ENCODE measurements around the gene DNMT1.

The DNMT1 gene

DNA sequence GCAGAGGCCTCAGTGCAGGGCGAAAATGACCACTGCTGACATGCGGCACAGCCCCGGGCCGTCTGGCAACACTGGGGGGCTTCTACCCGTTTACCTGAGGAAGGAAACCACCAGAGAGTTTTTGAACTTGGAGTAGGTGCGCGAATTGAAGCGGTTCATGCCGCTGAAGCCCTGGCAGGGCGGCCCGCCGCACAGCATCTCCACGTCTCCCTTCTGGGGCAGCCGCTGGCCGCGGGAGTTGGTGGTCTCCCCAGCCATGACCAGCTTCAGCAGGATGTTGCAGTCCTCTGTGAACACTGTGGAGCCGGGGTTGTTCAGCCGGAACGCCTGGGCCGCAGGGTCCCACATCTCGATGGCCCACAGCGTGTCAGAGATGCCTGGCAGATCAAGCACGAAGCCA is 54.8 kb downstream of the DNMT1 start:
- Histone ChIP-seq H3K27me3 (ENCODE audit: insufficient read depth, low read length) (no peaks in the 10 kb centered on the region), H2AFZ (ENCODE audit: low read depth, low read length) (no peak overlapping the region), H3K4me1 (ENCODE audit: insufficient read depth, low read length) (no peaks in the 10 kb centered on the region), H3K4me3 (ENCODE audit: low read length) (no peak overlapping the region), H3K36me3 (ENCODE audit: insufficient read depth, low read length) (peaks cover 91% of the 10 kb centered on the region), H3K9me3 (ENCODE audit: low read length) (no peaks in the 10 kb centered on the region)

DNA sequence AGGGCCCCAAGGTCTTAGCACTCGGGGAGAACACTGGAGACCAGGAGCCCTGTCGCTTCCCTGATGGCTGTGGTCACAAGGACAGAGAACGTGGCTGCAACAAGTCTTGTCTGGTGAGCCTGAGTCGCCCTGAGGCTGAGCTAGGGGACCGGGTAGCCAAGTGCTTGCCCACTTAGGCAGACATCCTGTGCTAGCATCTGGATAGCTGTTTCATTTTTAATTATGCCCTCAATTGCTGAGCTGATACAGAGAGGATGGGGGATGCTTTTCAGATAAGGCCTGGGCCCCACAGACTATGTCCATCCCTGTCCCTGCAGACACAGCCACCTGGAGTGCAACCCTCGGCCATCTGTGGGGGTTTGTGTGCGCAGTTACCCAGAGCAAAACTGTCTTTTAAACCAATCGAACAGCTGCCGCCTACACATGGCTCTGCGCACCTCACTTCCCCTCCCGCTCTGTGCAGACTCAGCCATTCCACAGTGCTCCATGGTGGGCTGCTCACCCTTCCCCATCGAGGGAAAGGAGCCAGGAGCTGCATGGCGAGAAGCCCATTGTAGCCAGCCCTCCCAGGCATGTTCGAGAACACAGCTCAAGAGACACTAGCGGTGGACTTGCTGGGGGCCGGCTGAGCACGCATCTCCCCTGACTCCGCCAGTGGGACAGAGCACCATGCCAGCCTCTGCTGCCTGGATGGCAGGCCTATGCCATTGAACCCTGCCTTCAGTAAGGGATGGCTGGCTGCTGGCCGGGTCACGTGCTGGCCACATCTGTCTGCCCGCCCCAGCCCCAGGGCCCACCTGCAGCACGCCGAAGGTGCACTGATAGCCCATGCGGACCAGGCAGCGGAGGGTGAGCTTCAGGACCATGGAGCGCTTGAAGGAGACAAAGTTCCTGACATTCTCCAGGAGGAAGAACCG is 55.6 kb downstream of the DNMT1 start:
- Histone ChIP-seq H3K36me3 (ENCODE audit: insufficient read depth, low read length) (peaks cover 88% of the 10 kb centered on the region), H3K9me3 (ENCODE audit: low read length) (no peaks in the 10 kb centered on the region), H2AFZ (ENCODE audit: low read depth, low read length) (no peak overlapping the region), H3K27me3 (ENCODE audit: insufficient read depth, low read length) (no peaks in the 10 kb centered on the region), H3K4me1 (ENCODE audit: insufficient read depth, low read length) (no peaks in the 10 kb centered on the region), H3K4me3 (ENCODE audit: low read length) (no peak overlapping the region)

DNA sequence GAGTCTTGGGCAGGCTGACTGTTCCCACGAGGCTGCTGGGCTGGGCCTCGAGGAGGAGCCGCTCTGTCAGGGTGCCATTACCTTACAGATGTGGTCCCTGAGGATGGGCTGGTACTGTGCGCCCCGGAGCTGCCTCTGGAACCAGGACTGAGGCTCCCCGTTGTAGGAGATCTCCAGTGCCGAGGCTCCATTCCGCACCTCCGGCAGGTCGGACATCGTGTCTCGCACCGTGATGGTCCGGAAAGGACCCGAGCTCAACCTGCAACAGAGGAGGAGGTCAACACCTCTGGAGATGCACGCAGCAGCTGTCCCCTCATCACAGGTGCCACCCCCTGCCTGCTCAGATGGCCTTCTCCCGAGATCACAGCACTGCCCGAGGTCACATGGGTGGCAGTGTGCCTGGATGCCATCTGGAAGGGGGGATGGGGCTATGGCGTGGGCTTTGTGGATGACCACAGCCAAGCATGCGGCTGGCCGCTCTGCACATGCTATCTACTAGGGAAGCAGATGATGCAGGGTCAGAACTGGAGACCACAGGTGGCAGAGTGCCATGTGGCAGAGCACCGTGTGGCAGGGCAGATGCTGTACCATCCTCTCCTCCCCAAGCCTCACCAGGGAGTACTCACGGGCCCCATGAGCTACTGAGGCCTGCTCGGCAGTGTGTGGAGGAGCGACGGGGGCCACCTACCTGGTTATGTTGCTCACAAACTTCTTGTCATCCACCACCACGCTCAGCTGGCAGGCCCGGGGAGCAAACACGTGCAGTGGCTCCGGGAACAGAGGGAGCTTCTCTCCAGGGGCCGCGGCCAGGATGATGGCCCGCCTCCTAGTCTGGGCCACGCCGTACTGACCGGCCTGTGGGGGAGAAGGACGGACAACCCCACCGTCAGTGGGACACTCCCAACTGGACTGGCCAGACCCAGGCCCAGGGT is 56.7 kb downstream of the DNMT1 start:
- Histone ChIP-seq H2AFZ (ENCODE audit: low read depth, low read length) (no peak overlapping the region), H3K4me3 (ENCODE audit: low read length) (no peak overlapping the region), H3K9me3 (ENCODE audit: low read length) (no peaks in the 10 kb centered on the region), H3K4me1 (ENCODE audit: insufficient read depth, low read length) (no peaks in the 10 kb centered on the region), H3K27me3 (ENCODE audit: insufficient read depth, low read length) (no peaks in the 10 kb centered on the region), H3K36me3 (ENCODE audit: insufficient read depth, low read length) (peaks cover 89% of the 10 kb centered on the region)

- no peaks in the 10 kb centered on the region for H3K27me3 ChIP-seq (ENCODE audit: insufficient read depth, low read length)
- no peaks in the 10 kb centered on the region for H3K9me3 ChIP-seq (ENCODE audit: low read length)
- no peak overlapping the region for H3K4me3 ChIP-seq (ENCODE audit: low read length)
- H2AFZ ChIP-seq (ENCODE audit: low read depth, low read length): no peak overlapping the region
- H3K36me3 ChIP-seq (ENCODE audit: insufficient read depth, low read length): peaks cover 84% of the 10 kb centered on the region
- H3K4me1 ChIP-seq (ENCODE audit: insufficient read depth, low read length): no peaks in the 10 kb centered on the region
Measured at GRCh38 chr19:10136936-10137335, 57.8 kb downstream of the DNMT1 start.

- Histone ChIP-seq H3K36me3 (ENCODE audit: insufficient read depth, low read length) (peaks cover 82% of the 10 kb centered on the region), H2AFZ (ENCODE audit: low read depth, low read length) (no peak overlapping the region), H3K9me3 (ENCODE audit: low read length) (no peaks in the 10 kb centered on the region), H3K4me3 (ENCODE audit: low read length) (no peak overlapping the region), H3K27me3 (ENCODE audit: insufficient read depth, low read length) (no peaks in the 10 kb centered on the region), H3K4me1 (ENCODE audit: insufficient read depth, low read length) (no peaks in the 10 kb centered on the region)
Measured at GRCh38 chr19:10135551-10136334, 59.0 kb downstream of the DNMT1 start.

DNA sequence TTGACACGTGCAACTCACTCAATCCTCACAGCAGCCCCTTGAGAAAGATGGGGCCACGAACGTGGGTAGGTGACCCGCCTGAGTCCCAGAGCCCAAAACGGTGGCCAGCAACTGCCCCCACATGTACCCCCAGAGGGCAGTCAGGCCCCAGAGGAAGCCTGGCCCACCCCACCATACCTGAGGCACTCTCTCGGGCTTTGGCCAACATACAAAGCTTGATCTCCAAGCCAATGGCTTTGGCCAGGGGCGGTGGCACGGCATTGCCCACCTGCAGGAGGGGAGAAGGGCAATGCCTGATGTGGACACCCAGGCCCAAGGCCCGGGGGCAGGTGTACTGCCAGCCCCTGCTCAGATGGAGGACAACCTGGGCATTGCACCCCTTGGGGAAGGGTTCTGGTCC is 60.7 kb downstream of the DNMT1 start:
- Histone ChIP-seq H3K9me3 (ENCODE audit: low read length) (no peaks in the 10 kb centered on the region), H3K36me3 (ENCODE audit: insufficient read depth, low read length) (peaks cover 75% of the 10 kb centered on the region)

GRCh38 chr19:10133596-10133995 is 61.2 kb downstream of the DNMT1 start:
- Histone ChIP-seq H3K9me3 (ENCODE audit: low read length) (no peaks in the 10 kb centered on the region), H3K4me1 (ENCODE audit: insufficient read depth, low read length) (no peaks in the 10 kb centered on the region), H3K36me3 (ENCODE audit: insufficient read depth, low read length) (peaks cover 73% of the 10 kb centered on the region), H3K27me3 (ENCODE audit: insufficient read depth, low read length) (no peaks in the 10 kb centered on the region), H3K4me3 (ENCODE audit: low read length) (no peak overlapping the region), H2AFZ (ENCODE audit: low read depth, low read length) (no peak overlapping the region)

More for the DNA sequence above, 60.7 kb downstream of the DNMT1 start:
- Histone ChIP-seq H3K27me3 (ENCODE audit: insufficient read depth, low read length) (no peaks in the 10 kb centered on the region), H3K4me1 (ENCODE audit: insufficient read depth, low read length) (no peaks in the 10 kb centered on the region), H2AFZ (ENCODE audit: low read depth, low read length) (no peak overlapping the region), H3K4me3 (ENCODE audit: low read length) (no peak overlapping the region)

- Histone ChIP-seq H3K27me3 (ENCODE audit: insufficient read depth, low read length) (no peaks in the 10 kb centered on the region), H3K36me3 (ENCODE audit: insufficient read depth, low read length) (peaks cover 66% of the 10 kb centered on the region), H3K9me3 (ENCODE audit: low read length) (no peaks in the 10 kb centered on the region), H2AFZ (ENCODE audit: low read depth, low read length) (no peak overlapping the region), H3K4me3 (ENCODE audit: low read length) (no peak overlapping the region), H3K4me1 (ENCODE audit: insufficient read depth, low read length) (no peaks in the 10 kb centered on the region)
Measured at GRCh38 chr19:10132905-10133304, 61.8 kb downstream of the DNMT1 start.

DNA sequence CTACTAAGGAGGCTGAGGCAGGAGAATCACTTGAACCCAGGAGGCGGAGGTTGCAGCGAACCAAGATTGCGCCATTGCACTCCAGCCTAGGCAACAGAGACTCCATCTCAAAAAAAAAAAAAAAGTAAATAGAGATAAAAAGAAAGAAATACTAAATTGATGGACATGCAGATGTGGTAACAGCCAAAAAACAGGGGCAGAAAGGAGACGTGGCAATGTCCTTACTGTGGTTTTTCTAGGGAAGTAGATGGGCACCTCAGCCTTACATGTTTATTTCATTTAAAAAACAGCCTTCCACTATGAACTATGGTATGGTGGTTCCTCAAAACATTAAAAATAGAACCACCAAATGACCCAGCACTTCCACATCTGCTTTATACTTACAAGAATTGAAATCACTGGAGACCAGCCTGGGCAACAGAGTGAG is 68.5 kb downstream of the DNMT1 start:
- H3K9me3 ChIP-seq (ENCODE audit: low read length): peaks cover 2% of the 10 kb centered on the region
- H3K4me3 ChIP-seq (ENCODE audit: low read length): no peak overlapping the region
- peaks cover 28% of the 10 kb centered on the region for H3K36me3 ChIP-seq (ENCODE audit: insufficient read depth, low read length)
- no peaks in the 10 kb centered on the region for H3K4me1 ChIP-seq (ENCODE audit: insufficient read depth, low read length)
- H2AFZ ChIP-seq (ENCODE audit: low read depth, low read length): no peak overlapping the region
- no peaks in the 10 kb centered on the region for H3K27me3 ChIP-seq (ENCODE audit: insufficient read depth, low read length)

GRCh38 chr19:10124429-10124828 is 70.3 kb downstream of the DNMT1 start:
- Histone ChIP-seq H3K27me3 (ENCODE audit: insufficient read depth, low read length) (no peaks in the 10 kb centered on the region), H3K4me3 (ENCODE audit: low read length) (no peak overlapping the region), H2AFZ (ENCODE audit: low read depth, low read length) (no peak overlapping the region), H3K9me3 (ENCODE audit: low read length) (peaks cover 2% of the 10 kb centered on the region), H3K36me3 (ENCODE audit: insufficient read depth, low read length) (peaks cover 16% of the 10 kb centered on the region), H3K4me1 (ENCODE audit: insufficient read depth, low read length) (no peaks in the 10 kb centered on the region)

DNA sequence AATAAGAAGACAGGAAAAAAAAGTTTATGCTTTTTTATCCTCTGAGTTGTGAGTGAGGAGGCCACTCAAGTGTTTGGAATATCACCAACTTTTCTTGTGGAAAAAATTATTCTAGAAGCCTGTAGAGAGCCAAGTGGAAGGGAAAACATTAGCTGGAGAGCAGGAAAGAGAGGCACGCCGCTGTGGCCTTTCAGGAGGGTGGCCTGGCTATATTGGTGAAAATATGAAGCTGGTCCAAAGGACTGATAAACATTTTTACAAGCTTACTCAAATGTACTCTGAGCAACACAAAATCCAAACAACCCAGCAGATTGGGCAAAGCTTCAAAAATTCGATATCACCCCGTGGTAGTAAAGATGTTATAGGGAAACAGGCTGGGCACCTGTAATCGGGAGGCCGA is 72.7 kb downstream of the DNMT1 start:
- Histone ChIP-seq H3K27me3 (ENCODE audit: insufficient read depth, low read length) (no peaks in the 10 kb centered on the region), H3K4me3 (ENCODE audit: low read length) (no peak overlapping the region), H3K9me3 (ENCODE audit: low read length) (peaks cover 2% of the 10 kb centered on the region), H3K4me1 (ENCODE audit: insufficient read depth, low read length) (peaks cover 9% of the 10 kb centered on the region), H3K36me3 (ENCODE audit: insufficient read depth, low read length) (peaks cover 22% of the 10 kb centered on the region), H2AFZ (ENCODE audit: low read depth, low read length) (no peak overlapping the region)

DNA sequence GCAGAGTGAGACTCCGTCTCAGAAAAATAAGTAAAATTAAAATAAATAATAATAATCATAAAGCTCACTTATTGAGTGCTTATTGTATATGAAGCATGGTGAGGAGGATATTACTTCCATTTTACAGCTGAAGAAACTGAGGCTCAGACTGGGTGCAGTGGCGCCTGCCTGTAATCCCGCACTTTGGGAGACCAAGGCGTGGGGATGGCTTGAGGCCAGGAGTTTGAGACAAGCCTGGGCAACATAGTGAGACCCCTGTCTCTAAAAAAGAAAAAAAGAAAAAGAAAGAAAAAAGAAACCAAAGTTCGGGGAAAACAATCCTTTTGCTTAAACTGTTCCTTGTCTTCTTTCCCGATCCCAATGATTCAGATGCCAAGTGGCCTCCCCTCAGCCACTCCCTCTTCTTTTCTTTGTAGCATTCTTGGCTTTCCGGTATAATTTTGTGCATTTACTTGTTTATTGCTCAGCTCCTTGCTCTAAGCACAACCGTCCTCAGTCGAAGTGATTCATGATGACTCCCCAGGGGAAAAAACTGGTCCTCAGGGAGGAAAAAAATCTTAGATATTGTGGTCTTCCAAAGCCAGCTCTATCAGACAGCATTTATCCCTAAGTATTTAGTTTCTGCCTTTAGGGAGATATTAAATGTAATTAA is 74.1 kb downstream of the DNMT1 start:
- no peaks in the 10 kb centered on the region for H3K27me3 ChIP-seq (ENCODE audit: insufficient read depth, low read length)
- H3K9me3 ChIP-seq (ENCODE audit: low read length): peaks cover 2% of the 10 kb centered on the region
- no peak overlapping the region for H3K4me3 ChIP-seq (ENCODE audit: low read length)
- H3K4me1 ChIP-seq (ENCODE audit: insufficient read depth, low read length): peaks cover 9% of the 10 kb centered on the region
- no peak overlapping the region for H2AFZ ChIP-seq (ENCODE audit: low read depth, low read length)
- peaks cover 31% of the 10 kb centered on the region for H3K36me3 ChIP-seq (ENCODE audit: insufficient read depth, low read length)
